AG09309 (cell line): ENCODE results near the gene CDC14B.
"Not testable (repeated sequence)": the region's sequence is repeated elsewhere in the genome, so short reads cannot be mapped to it uniquely, and the experiment has no call there.

Experiments used
- DNase-seq: peaks from one replicate; pipeline ENCODE4 v3.0.0-alpha.2; 2010; ENCODE audit warnings: low read depth
- H3K4me3 ChIP-seq: 2 replicates; pipeline ENCODE4 v1.5.1; 2011; ENCODE audit warnings: mild to moderate bottlenecking, low read depth, low read length, moderate library complexity; ENCODE audit not compliant: control insufficient read depth
- TF ChIP-seq, protein P1 (sequence below): IDR thresholded peaks from 2 replicates; pipeline ENCODE4 v1.5.1; 2011; ENCODE audit warnings: mild to moderate bottlenecking, low read depth, low read length, inconsistent platforms; ENCODE audit not compliant: insufficient read depth, control insufficient read depth; ENCODE audit errors: missing control alignments

Gene CDC14B

DNA sequence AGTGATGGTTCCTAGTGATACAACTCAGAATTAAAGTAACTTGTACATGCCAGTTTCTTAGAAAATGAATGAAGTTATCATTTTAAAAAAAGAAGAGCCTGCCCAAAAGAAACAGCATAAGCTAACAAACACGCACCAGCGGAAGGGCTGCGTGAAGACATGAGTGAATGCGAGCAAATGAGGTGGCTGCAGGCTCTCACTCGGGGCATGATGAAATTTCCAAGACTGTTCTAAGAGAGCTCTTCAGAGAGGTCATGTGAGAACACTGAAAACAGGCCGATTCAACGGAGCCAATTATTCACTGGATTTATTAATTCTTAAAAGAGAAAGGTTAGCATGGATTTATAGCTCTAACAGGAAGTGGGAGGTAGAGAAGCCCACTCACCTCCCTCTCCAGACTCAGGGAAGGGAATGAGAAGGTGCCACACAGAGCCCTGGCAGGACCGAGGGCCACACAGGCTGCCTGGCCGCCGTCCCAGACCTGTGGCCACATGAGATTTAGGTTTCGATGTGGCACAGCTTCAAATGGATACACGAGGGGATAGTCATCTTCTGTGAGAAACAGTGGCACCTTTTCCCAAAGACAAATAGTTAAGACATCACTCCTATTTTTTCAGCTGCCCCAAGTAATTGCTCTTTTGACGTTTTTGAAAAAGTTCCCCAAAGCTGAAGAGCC, 114.2 kb downstream of the CDC14B start:
- DNase-seq, result no peak
- TF ChIP-seq, protein P1, sequence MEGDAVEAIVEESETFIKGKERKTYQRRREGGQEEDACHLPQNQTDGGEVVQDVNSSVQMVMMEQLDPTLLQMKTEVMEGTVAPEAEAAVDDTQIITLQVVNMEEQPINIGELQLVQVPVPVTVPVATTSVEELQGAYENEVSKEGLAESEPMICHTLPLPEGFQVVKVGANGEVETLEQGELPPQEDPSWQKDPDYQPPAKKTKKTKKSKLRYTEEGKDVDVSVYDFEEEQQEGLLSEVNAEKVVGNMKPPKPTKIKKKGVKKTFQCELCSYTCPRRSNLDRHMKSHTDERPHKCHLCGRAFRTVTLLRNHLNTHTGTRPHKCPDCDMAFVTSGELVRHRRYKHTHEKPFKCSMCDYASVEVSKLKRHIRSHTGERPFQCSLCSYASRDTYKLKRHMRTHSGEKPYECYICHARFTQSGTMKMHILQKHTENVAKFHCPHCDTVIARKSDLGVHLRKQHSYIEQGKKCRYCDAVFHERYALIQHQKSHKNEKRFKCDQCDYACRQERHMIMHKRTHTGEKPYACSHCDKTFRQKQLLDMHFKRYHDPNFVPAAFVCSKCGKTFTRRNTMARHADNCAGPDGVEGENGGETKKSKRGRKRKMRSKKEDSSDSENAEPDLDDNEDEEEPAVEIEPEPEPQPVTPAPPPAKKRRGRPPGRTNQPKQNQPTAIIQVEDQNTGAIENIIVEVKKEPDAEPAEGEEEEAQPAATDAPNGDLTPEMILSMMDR, result no peak
- H3K4me3 ChIP-seq, result no peak overlapping the region

DNA sequence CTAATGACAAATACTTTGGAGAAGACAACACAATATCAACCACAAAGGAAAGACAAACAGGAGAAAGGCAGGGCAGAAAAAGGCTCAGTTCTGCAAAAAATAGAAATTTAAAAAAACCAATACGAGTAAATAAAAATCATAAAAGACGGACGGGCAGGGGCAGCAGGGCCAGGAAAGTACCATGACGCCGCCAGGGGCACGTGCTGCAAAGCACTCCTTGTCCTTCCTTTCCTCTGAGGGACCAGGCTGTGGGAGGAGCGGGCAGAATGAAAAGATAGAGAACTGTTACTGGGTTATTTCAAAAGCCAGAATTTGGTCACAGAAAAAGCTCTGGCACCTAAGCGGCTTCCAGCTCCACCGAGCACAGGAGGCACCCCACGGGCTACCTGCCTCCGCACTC, 115.7 kb downstream of the CDC14B start:
- H3K4me3 ChIP-seq, result no peak overlapping the region
- TF ChIP-seq, protein P1, result no peak
- no peak for DNase-seq

DNA sequence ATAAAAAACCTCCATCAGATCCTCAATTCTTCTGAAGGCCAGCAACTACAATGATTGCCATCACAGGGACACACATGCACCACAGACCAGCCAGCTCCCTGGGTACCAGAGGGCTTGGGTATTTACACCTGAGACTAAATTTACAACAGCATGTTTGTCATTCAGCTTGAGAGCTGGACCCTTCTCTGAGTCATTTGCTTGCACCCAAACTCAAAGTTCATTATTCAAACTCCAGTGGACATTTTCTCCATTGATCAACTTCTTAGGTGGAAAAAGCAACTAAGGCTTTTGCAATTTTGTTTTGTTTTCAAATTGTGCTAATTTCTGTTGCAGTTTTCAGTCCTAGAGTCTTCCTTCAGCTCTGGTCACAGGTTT, 116.3 kb downstream of the CDC14B start:
- H3K4me3 ChIP-seq, DNase-seq: not testable (repeated sequence)

DNA sequence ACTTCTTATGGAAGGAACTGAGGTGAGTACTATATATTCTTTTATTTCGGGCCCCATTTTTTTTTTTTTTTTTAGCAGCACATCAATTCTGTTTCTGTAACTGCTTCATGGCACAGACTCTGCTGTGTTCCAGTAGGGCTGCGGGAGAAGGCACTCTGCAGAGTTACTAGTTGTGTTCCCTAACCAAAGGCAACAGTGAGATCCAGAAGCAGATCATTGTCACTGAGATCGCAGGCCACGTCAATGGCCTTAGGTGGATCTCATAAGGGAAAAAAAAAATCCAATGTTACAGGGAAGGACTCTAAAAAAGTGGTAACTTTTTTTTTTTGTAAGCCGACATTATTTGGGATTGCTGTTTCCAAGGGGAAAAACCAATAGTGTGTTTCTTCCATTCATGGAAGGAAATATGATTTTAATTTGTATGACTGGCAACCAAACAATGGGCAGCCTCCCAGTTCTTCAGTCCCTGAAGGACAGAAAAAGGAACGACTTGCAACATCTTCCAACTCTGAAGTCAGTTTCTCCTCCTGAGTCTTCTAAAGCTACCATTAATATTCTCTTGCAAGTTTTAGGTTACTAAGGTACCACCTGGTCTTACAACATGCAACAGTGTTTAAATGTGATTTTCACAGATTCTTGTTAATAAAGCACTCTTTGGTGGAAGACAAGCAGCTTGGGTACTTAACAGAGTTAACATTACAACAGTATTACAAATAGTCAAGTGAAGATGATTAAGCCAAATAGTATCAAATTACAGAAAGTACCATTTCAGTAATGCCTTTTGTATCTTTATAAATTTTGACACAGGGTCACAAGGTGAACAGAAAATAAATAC, 116.9 kb downstream of the CDC14B start:
- TF ChIP-seq, protein P1, result no peak
- H3K4me3 ChIP-seq, result no peak overlapping the region
- no peak for DNase-seq

DNA sequence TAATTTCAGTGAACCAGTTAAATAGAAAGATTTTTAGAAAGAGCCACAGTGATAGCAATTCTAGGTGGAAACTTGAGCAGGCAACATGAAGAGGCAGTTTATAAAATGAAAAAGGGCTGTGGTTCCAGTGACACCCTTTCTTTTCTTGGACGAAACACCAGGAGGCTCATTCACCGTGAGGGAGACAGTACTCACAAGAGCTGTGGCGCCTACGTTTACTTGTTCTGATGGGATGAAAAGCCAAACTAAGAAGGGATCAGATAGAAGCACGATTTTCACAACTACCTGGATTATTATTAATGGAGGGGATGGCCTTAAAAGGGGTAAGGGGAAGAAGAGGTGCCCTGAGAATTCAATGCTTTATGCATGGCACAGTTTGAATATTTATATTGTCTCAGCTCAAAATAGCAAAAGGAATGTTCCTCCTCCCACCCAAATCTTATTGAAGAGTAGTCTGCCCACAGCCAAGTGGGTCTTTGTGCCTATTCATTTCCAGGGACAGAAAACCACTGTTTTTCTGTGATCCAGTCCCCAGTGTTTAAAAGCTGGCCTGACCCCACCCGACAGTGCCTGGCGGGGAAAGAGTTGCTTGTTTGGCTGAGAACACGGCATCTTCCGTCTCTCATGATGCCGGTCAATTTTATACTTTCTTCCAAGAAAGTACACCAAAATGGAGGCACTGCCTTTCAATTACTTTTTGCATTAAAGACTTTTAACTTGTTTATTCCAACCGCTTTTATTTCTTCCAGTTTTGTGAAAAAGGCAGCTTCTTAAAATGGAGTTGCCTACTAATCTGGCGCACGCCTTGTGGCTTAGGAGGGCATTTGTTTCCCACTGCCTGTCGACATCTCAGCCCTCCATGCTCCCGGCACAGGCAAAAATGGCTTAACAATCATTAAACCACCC, 117.8 kb downstream of the CDC14B start:
- no peak for DNase-seq
- H3K4me3 ChIP-seq, result no peak overlapping the region
- TF ChIP-seq, protein P1, result no peak

DNA sequence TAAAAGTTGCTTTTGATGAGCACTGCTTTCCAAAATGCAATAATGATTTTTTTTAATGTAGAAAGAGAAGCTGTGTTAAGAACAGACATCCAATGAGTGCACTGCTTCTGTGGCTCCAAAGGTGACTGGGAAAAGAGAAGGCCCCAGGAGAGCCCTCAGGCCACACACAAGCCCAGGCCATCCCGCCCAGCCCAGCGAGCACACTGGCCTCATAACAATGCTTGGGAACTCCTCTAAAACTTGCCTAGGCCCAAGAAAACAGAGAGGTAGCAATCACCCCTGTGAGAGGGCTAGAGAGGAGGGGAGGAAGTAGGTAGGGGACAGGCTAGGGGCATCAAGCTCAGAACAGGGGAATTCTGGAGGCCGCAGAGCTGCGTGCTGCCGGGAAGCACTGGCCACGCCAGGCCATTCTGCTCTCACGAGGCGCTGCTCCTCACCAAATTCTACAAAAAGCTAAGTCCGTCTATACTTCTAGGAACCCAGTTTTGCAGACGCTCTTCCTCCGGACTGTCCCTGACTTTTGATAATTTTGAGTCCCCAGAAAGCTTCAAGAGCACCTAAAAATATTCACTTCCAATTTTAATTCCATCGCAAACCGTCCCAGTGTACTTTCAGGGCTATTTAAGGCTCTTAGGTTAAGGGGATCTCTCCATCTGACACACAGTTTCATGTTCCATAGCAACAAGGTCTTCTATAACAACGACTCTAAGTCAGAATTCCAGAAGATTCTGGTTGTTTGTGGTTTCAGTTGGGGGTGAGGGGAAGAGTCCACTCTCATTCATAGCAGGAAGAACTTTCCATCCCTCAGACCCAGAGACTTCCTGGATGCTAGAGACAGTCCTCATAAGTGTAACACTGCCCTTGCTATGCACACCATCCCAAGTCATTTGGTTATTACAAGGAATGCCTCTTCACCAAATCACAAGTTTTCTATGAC, 118.7 kb downstream of the CDC14B start:
- no peak for DNase-seq
- TF ChIP-seq, protein P1, result no peak
- H3K4me3 ChIP-seq, result no peak overlapping the region
